Uterus (tissue), 4 donors: ENCODE data around the gene NTSR1. TPM values are rescaled to one million over a fixed set of nuclear protein-coding genes. Genes with fewer than 3 reads are reported as not detected.

Source experiments
- DNase-seq, 2 donors: peaks; one replicate each; pipeline ENCODE4 v3.0.0-alpha.2; 2019 to 2020
- H3K27ac ChIP-seq, 2 donors: fragments of 200-600 bp; sonication (generic); 1 replicate in 1 of 2; 2 replicates in 1 of 2; pipeline ENCODE4 v1.5.1; 2016 to 2018
- H3K27me3 ChIP-seq, 2 donors: fragments of 200-600 bp; sonication (generic); one replicate each; pipeline ENCODE4 v1.5.1; 2018 to 2019; ENCODE audit warnings: control low read depth in 1 of 2
- H3K36me3 ChIP-seq, 2 donors: fragments of 200-600 bp; sonication (generic); one replicate each; pipeline ENCODE4 v1.5.1; 2019; ENCODE audit warnings: control low read depth in 1 of 2
- H3K4me1 ChIP-seq, 2 donors: fragments of 200-600 bp; sonication (generic); one replicate each; pipeline ENCODE4 v1.5.1; 2018 to 2019; ENCODE audit warnings: control low read depth in 1 of 2
- H3K4me3 ChIP-seq, 2 donors: fragments of 200-600 bp; sonication (generic); 1 replicate in 1 of 2; 2 replicates in 1 of 2; pipeline ENCODE4 v1.5.1; 2018 to 2019; ENCODE audit warnings: mild to moderate bottlenecking in 1 of 2
- H3K9me3 ChIP-seq, 2 donors: fragments of 200-600 bp; sonication (generic); one replicate each; pipeline ENCODE4 v1.5.1; 2019; ENCODE audit warnings: control low read depth in 1 of 2
- POLR2A ChIP-seq, 2 donors: fragments of 450-650 bp; IDR thresholded peaks; one replicate each; pipeline ENCODE4 v1.6.1; 2016; ENCODE audit warnings: antibody characterized with exemption in 2 of 2, mild to moderate bottlenecking in 1 of 2, moderate library complexity in 1 of 2
- intact Hi-C: fragments of 100-400 bp; cut with DNase I; formaldehyde crosslinking; loops from one replicate; pipeline ENCODE4 v1.15.1; 2023; ENCODE audit warnings: low total_unique reads
- total RNA-seq, 4 donors: library from RNA; depleted of rRNA in 3 of 4; stranded (reverse); fragments of >200 nt in 3 of 4; gene quantifications; one replicate each; pipeline versions ENCODE4 v1.1.0 to v1.2.4, GENCODE V29; 2014 to 2023
- TF ChIP-seq, protein P1 (sequence below), 4 experiments: fragments of 200-600 bp in 2 of 4; fragments of 450-650 bp in 2 of 4; sonication (generic) in 2 of 4; IDR thresholded peaks; one replicate each; pipeline ENCODE4 v1.5.1; 2016 to 2019; ENCODE audit warnings: antibody characterized with exemption in 4 of 4, mild to moderate bottlenecking in 2 of 4, moderate library complexity in 1 of 4
- donor health status: DM: yes; HTN: yes; CAD: no.

NTSR1 gene
- total RNA-seq, 4 donors from 2014 or later, result not detected

- no peak for DNase-seq
Measured at GRCh38 chr20:62751551-62752150, 43.0 kb downstream of the NTSR1 start.

GRCh38 chr20:62752181-62752670 lies 43.6 kb downstream of the NTSR1 start:
- no peaks in the 10 kb centered on the region for H3K27me3 ChIP-seq
- no peaks in the 10 kb centered on the region for H3K36me3 ChIP-seq
- H3K4me1 ChIP-seq, result no peaks in the 10 kb centered on the region
- TF ChIP-seq, protein P1, sequence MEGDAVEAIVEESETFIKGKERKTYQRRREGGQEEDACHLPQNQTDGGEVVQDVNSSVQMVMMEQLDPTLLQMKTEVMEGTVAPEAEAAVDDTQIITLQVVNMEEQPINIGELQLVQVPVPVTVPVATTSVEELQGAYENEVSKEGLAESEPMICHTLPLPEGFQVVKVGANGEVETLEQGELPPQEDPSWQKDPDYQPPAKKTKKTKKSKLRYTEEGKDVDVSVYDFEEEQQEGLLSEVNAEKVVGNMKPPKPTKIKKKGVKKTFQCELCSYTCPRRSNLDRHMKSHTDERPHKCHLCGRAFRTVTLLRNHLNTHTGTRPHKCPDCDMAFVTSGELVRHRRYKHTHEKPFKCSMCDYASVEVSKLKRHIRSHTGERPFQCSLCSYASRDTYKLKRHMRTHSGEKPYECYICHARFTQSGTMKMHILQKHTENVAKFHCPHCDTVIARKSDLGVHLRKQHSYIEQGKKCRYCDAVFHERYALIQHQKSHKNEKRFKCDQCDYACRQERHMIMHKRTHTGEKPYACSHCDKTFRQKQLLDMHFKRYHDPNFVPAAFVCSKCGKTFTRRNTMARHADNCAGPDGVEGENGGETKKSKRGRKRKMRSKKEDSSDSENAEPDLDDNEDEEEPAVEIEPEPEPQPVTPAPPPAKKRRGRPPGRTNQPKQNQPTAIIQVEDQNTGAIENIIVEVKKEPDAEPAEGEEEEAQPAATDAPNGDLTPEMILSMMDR (IDR thresholded peaks at IDR 0.05), result no peak
- TF ChIP-seq POLR2A (IDR thresholded peaks at IDR 0.05), result no peak
- intact Hi-C loops, result no loop called here
- DNase-seq, result no peak
- H3K27ac ChIP-seq, result no peak overlapping the region
- no peaks in the 10 kb centered on the region for H3K9me3 ChIP-seq
- no peak overlapping the region for H3K4me3 ChIP-seq

More at GRCh38 chr20:62751551-62752150, 43.0 kb downstream of the NTSR1 start:
- H3K9me3 ChIP-seq, result no peaks in the 10 kb centered on the region
- no peak overlapping the region for H3K27ac ChIP-seq
- intact Hi-C loops, result no loop called here
- H3K4me3 ChIP-seq, result no peak overlapping the region
- H3K27me3 ChIP-seq, result no peaks in the 10 kb centered on the region
- H3K4me1 ChIP-seq, result no peaks in the 10 kb centered on the region
- no peak for TF ChIP-seq POLR2A (IDR thresholded peaks at IDR 0.05)
- TF ChIP-seq, protein P1 (IDR thresholded peaks at IDR 0.05), result no peak
- no peaks in the 10 kb centered on the region for H3K36me3 ChIP-seq

- H3K27me3 ChIP-seq, result no peaks in the 10 kb centered on the region
- no peaks in the 10 kb centered on the region for H3K9me3 ChIP-seq
- no peaks in the 10 kb centered on the region for H3K4me1 ChIP-seq
- no peaks in the 10 kb centered on the region for H3K36me3 ChIP-seq
- no peak overlapping the region for H3K27ac ChIP-seq
- no peak for DNase-seq
- intact Hi-C loops, result no loop called here
- no peak overlapping the region for H3K4me3 ChIP-seq
- TF ChIP-seq, protein P1 (IDR thresholded peaks at IDR 0.05), result no peak
- TF ChIP-seq POLR2A (IDR thresholded peaks at IDR 0.05), result no peak
Measured at GRCh38 chr20:62752671-62753501, 44.2 kb downstream of the NTSR1 start.

GRCh38 chr20:62753626-62754025 lies 45.0 kb downstream of the NTSR1 start:
- no peaks in the 10 kb centered on the region for H3K36me3 ChIP-seq
- TF ChIP-seq POLR2A (IDR thresholded peaks at IDR 0.05), result no peak
- TF ChIP-seq, protein P1 (IDR thresholded peaks at IDR 0.05), result no peak
- intact Hi-C loops, result no loop called here
- H3K27ac ChIP-seq, result no peak overlapping the region
- H3K4me3 ChIP-seq, result no peak overlapping the region
- no peaks in the 10 kb centered on the region for H3K27me3 ChIP-seq
- DNase-seq, result no peak
- H3K4me1 ChIP-seq, result no peaks in the 10 kb centered on the region
- no peaks in the 10 kb centered on the region for H3K9me3 ChIP-seq
